Osteocyte (in vitro differentiated cells): Measurements from ENCODE around the gene CYP27C1. TPM values are rescaled to one million over a fixed set of nuclear protein-coding genes. Genes with fewer than 3 reads are reported as not detected.
A peak's percentile ranks its signal among the peaks of the same experiment; 100 is the strongest.

Experiments used
- DNase-seq: peaks from one replicate; pipeline ENCODE4 v3.0.0; 2021; ENCODE audit warnings: mixed read lengths; ENCODE audit not compliant: unreplicated experiment; ENCODE audit errors: extremely low spot score
- H3K27ac Mint-ChIP-seq: one replicate; pipeline ENCODE4 v1.8.0; 2021; ENCODE audit warnings: mild to moderate bottlenecking, mixed read lengths; ENCODE audit not compliant: unreplicated experiment
- H3K27me3 Mint-ChIP-seq: one replicate; pipeline ENCODE4 v1.8.0; 2021; ENCODE audit warnings: mixed read lengths; ENCODE audit not compliant: unreplicated experiment
- H3K36me3 Mint-ChIP-seq: one replicate; pipeline ENCODE4 v1.8.0; 2021; ENCODE audit warnings: mixed read lengths; ENCODE audit not compliant: unreplicated experiment
- H3K4me1 Mint-ChIP-seq: one replicate; pipeline ENCODE4 v1.8.0; 2021; ENCODE audit warnings: mixed read lengths; ENCODE audit not compliant: unreplicated experiment
- H3K4me3 Mint-ChIP-seq: one replicate; pipeline ENCODE4 v1.8.0; 2021; ENCODE audit warnings: mild to moderate bottlenecking, moderate library complexity, mixed read lengths; ENCODE audit not compliant: unreplicated experiment
- H3K9me3 Mint-ChIP-seq: one replicate; pipeline ENCODE4 v1.8.0; 2021; ENCODE audit warnings: mixed read lengths; ENCODE audit not compliant: unreplicated experiment
- CTCF ChIP-seq: fragments of 200-600 bp; sonication (generic); IDR thresholded peaks from 2 replicates; pipeline ENCODE4 v1.5.0; 2021; ENCODE audit warnings: antibody characterized with exemption, mild to moderate bottlenecking, moderate library complexity
- total RNA-seq: library from RNA; stranded (reverse); gene quantifications from 2 replicates; pipeline ENCODE4 v1.2.1, GENCODE V29; 2021

The CYP27C1 gene
- total RNA-seq, 1 donor from 2014 or later, result 24.9 TPM

GRCh38 chr2:127162261-127163089, 57.6 kb downstream of the CYP27C1 start:
- DNase-seq, result peak; percentile 56
- peaks cover 56% of the 10 kb centered on the region for H3K4me1 Mint-ChIP-seq
- H3K36me3 Mint-ChIP-seq, result no peaks in the 10 kb centered on the region
- no peak overlapping the region for H3K4me3 Mint-ChIP-seq
- H3K9me3 Mint-ChIP-seq, result no peaks in the 10 kb centered on the region
- no peak overlapping the region for H3K27ac Mint-ChIP-seq
- H3K27me3 Mint-ChIP-seq, result no peaks in the 10 kb centered on the region
- no peak for TF ChIP-seq CTCF

GRCh38 chr2:127161176-127162136, 58.6 kb downstream of the CYP27C1 start:
- Mint-ChIP-seq H3K36me3 (no peaks in the 10 kb centered on the region), H3K27me3 (no peaks in the 10 kb centered on the region), H3K4me1 (peaks cover 62% of the 10 kb centered on the region), H3K9me3 (no peaks in the 10 kb centered on the region), H3K4me3 (no peak overlapping the region), H3K27ac (no peak overlapping the region)
- TF ChIP-seq CTCF, result no peak
- peak; percentile 30 for DNase-seq

- H3K4me3 Mint-ChIP-seq, result no peak overlapping the region
- peaks cover 64% of the 10 kb centered on the region for H3K4me1 Mint-ChIP-seq
- no peaks in the 10 kb centered on the region for H3K27me3 Mint-ChIP-seq
- H3K36me3 Mint-ChIP-seq, result no peaks in the 10 kb centered on the region
- H3K27ac Mint-ChIP-seq, result no peak overlapping the region
- no peak for DNase-seq
- no peaks in the 10 kb centered on the region for H3K9me3 Mint-ChIP-seq
- TF ChIP-seq CTCF, result no peak
These were observed 59.4 kb downstream of the CYP27C1 start for GRCh38 chr2:127160676-127161075.

GRCh38 chr2:127159543-127159942, 60.6 kb downstream of the CYP27C1 start:
- Mint-ChIP-seq H3K27me3 (no peaks in the 10 kb centered on the region), H3K4me1 (peaks cover 66% of the 10 kb centered on the region), H3K9me3 (no peaks in the 10 kb centered on the region), H3K4me3 (no peak overlapping the region), H3K36me3 (no peaks in the 10 kb centered on the region), H3K27ac (peak overlapping the region; percentile 10)
- no peak for TF ChIP-seq CTCF
- DNase-seq, result no peak
